HCT116 (cell line): ENCODE data around the gene PTPN13. TPM values are rescaled to one million over a fixed set of nuclear protein-coding genes. Genes with fewer than 3 reads are reported as not detected.

Experiments used
- ATAC-seq: fragments of 200-7000 bp; cut with Tn5 transposase; 2 replicates; pipeline ENCODE4 v1.9.1; 2020; ENCODE audit warnings: mild to moderate bottlenecking, moderate library complexity
- BruUV-seq: library from RNA; stranded (reverse); fragments of 400-500 nt; replicated peaks from 2 replicates; lab custom pipeline; 2021; lab: Mats Ljungman, UMichigan
- CTCF ChIA-PET: fragments of 300-600 bp; sonication (Branson Sonifier 250); formaldehyde crosslinking; loops from one replicate; lab custom pipeline; 2021; ENCODE audit warnings: antibody characterized with exemption; lab: Charles Lee
- POLR2A ChIA-PET: fragments of 300-600, 350-600 bp; sonication (Branson Sonifier 250); formaldehyde crosslinking; loops from one replicate; lab custom pipeline; 2021; ENCODE audit warnings: antibody characterized with exemption; lab: Charles Lee
- RAD21 ChIA-PET, 2 experiments: fragments of 300-600 bp; sonication (Branson Sonifier 250); formaldehyde crosslinking; loops; one replicate each; lab custom pipeline; 2023; ENCODE audit warnings: low total read pairs in 2 of 2; ENCODE audit not compliant: uncharacterized antibody in 2 of 2, unreplicated experiment in 2 of 2, low non-redundant PET in 1 of 2; lab: Charles Lee
- DNase-seq: peaks from one replicate; pipeline ENCODE4 v3.0.0-alpha.2; 2010; ENCODE audit warnings: low read depth, low spot score
- H2AFZ ChIP-seq: fragments of 200-600 bp; shearing (Covaris generic), sonication (generic); 2 replicates; pipeline ENCODE4 v1.6.1; 2017; ENCODE audit warnings: low read depth, mixed run types, mixed read lengths, antibody characterized with exemption, low read length; ENCODE audit not compliant: poor library complexity, severe bottlenecking
- H3K27ac ChIP-seq: 2 replicates; pipeline ENCODE4 v1.5.1; 2012; ENCODE audit warnings: low read depth, low read length
- H3K27me3 ChIP-seq: fragments of 200-600 bp; sonication (generic); 2 replicates; pipeline ENCODE4 v1.6.1; 2016; ENCODE audit warnings: mixed run types, low read length, mixed read lengths; ENCODE audit not compliant: insufficient read depth
- H3K36me3 ChIP-seq, 2 experiments: fragments of 200-500 bp in 1 of 2; fragments of 200-600 bp in 1 of 2; sonication (Bioruptor generic) in 1 of 2; sonication (generic) in 1 of 2; 2 replicates each; pipeline versions ENCODE4 v1.5.1 to v1.6.1; 2014 to 2016; ENCODE audit warnings: low read length in 2 of 2, inconsistent platforms in 1 of 2, mixed read lengths in 1 of 2, mixed run types in 1 of 2; ENCODE audit not compliant: insufficient read depth in 2 of 2, control insufficient read depth in 1 of 2
- H3K4me1 ChIP-seq, 2 experiments: fragments of 200-600 bp in 1 of 2; sonication (generic) in 1 of 2; 2 replicates each; pipeline versions ENCODE4 v1.5.1 to v1.6.1; 2012 to 2017; ENCODE audit warnings: low read length in 2 of 2, inconsistent platforms in 1 of 2, mild to moderate bottlenecking in 1 of 2, mixed read lengths in 1 of 2, mixed run types in 1 of 2, moderate library complexity in 1 of 2; ENCODE audit not compliant: insufficient read depth in 2 of 2, control insufficient read depth in 1 of 2
- H3K4me2 ChIP-seq: fragments of 200-600 bp; sonication (generic); 2 replicates; pipeline ENCODE4 v1.6.1; 2017; ENCODE audit warnings: mixed run types, low read length, mixed read lengths
- H3K4me3 ChIP-seq, 2 experiments: fragments of 200-600 bp in 1 of 2; sonication (generic) in 1 of 2; replicated peaks in 1 of 2; 2 replicates each; pipeline ENCODE4 v1.5.1; 2011 to 2016; ENCODE audit warnings: low read length in 2 of 2, control low read depth in 1 of 2, low read depth in 1 of 2, mild to moderate bottlenecking in 1 of 2, mixed read lengths in 1 of 2, mixed run types in 1 of 2
- H3K79me2 ChIP-seq: fragments of 200-600 bp; sonication (generic); 2 replicates; pipeline ENCODE4 v1.6.1; 2017; ENCODE audit warnings: mild to moderate bottlenecking, mixed run types, low read length, moderate library complexity, mixed read lengths; ENCODE audit not compliant: insufficient read depth
- H3K9ac ChIP-seq: fragments of 200-600 bp; sonication (generic); 2 replicates; pipeline ENCODE4 v1.6.1; 2016; ENCODE audit warnings: low read length, mixed read lengths
- H3K9me2 ChIP-seq: fragments of 200-600 bp; sonication (generic), shearing (Covaris generic); 2 replicates; pipeline ENCODE4 v1.6.1; 2017; ENCODE audit warnings: mixed run types, mild to moderate bottlenecking, moderate library complexity; ENCODE audit not compliant: insufficient read depth
- H3K9me3 ChIP-seq, 2 experiments: fragments of 200-500 bp in 1 of 2; fragments of 200-600 bp in 1 of 2; sonication (Bioruptor generic) in 1 of 2; sonication (generic) in 1 of 2; 2 replicates each; pipeline ENCODE4 v1.6.1; 2014 to 2017; ENCODE audit warnings: low read length in 2 of 2, mixed read lengths in 2 of 2, inconsistent platforms in 1 of 2, low read depth in 1 of 2, mild to moderate bottlenecking in 1 of 2, mixed run types in 1 of 2, moderate library complexity in 1 of 2; ENCODE audit not compliant: control insufficient read depth in 1 of 2, insufficient read depth in 1 of 2
- H4K20me1 ChIP-seq: fragments of 200-600 bp; sonication (generic), shearing (Covaris generic); 2 replicates; pipeline ENCODE4 v1.6.1; 2017; ENCODE audit warnings: mixed run types, mild to moderate bottlenecking, moderate library complexity; ENCODE audit not compliant: insufficient read depth
- CEBPB ChIP-seq: IDR thresholded peaks from 2 replicates; pipeline ENCODE4 v1.6.1; 2012; ENCODE audit warnings: low read depth
- ELF1 ChIP-seq: IDR thresholded peaks from 2 replicates; pipeline ENCODE4 v1.6.1; 2012; ENCODE audit warnings: low read depth, borderline replicate concordance
- EZH2phosphoT487 ChIP-seq: fragments of 200-600 bp; IDR thresholded peaks from 2 replicates; pipeline ENCODE4 v1.6.1; 2018; ENCODE audit warnings: antibody characterized with exemption, borderline replicate concordance
- FOSL1 ChIP-seq: IDR thresholded peaks from 2 replicates; pipeline ENCODE4 v1.6.1; 2012; ENCODE audit warnings: low read depth
- POLR2AphosphoS5 ChIP-seq: IDR thresholded peaks from 2 replicates; pipeline ENCODE4 v1.6.1; 2011; ENCODE audit warnings: mild to moderate bottlenecking, low read depth, low read length, moderate library complexity
- SP1 ChIP-seq: IDR thresholded peaks from 2 replicates; pipeline ENCODE4 v1.6.1; 2012; ENCODE audit warnings: low read depth
- intact Hi-C: fragments of 100-400 bp; cut with micrococcal nuclease; formaldehyde crosslinking; loops from 2 replicates; pipeline ENCODE4 v1.10.0; 2022
- total RNA-seq: library from RNA; stranded (reverse); gene quantifications from one replicate; pipeline ENCODE4 v1.2.1, GENCODE V29; 2021; ENCODE audit not compliant: unreplicated experiment

Gene PTPN13
- total RNA-seq, 1 experiment from 2014 or later: 14.6 TPM

DNA sequence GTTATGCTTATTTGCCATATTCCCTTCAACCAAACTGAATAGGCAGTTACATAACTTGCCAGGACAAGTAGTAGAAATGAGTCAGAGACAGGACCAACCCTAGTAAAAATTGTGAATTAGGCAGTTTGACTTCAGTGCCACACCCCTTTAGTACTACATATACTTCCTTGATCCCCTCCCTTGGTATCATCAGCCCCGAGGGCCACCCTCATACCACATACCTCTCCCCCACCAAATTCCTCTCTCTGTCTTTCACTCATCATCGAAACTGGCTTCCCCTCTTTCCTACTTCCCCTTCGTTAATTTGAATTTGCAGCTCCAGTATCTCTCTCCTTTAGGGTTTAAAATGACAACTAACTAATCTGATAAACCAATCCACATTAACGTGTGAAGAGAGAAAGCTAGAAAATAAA is 7.9 kb upstream of the PTPN13 start:
- intact Hi-C loops: no loop called here
- no peak for ATAC-seq
- peak overlapping the region; percentile 33 for H2AFZ ChIP-seq
- no peaks in the 10 kb centered on the region for H3K36me3 ChIP-seq
- peaks cover 0 to 6% of the 10 kb centered on the region in 2 experiments; a peak in 1 of 4 replicates for H3K4me1 ChIP-seq
- H3K79me2 ChIP-seq: no peaks in the 10 kb centered on the region
- H3K4me3 ChIP-seq: no peak overlapping the region
- no peak for TF ChIP-seq EZH2phosphoT487
- TF ChIP-seq, all 23 proteins: peak for 0
- Histone ChIP-seq H3K4me2 (no peak overlapping the region), H3K9ac (no peak overlapping the region), H3K27me3 (no peaks in the 10 kb centered on the region), H3K9me2 (no peaks in the 10 kb centered on the region), H3K9me3 (no peaks in the 10 kb centered on the region), H3K27ac (no peak overlapping the region), H4K20me1 (no peaks in the 10 kb centered on the region)
- RAD21 ChIA-PET: no interaction called here
- DNase-seq: no peak
- POLR2A ChIA-PET: interaction anchor here (1.1 kb wide), 1 partner anchor 8 kb away, joined by 3 read pairs; the partner anchor contains the start of gene PTPN13
- no TSS peak for BruUV-seq
- CTCF ChIA-PET: no interaction called here

DNA sequence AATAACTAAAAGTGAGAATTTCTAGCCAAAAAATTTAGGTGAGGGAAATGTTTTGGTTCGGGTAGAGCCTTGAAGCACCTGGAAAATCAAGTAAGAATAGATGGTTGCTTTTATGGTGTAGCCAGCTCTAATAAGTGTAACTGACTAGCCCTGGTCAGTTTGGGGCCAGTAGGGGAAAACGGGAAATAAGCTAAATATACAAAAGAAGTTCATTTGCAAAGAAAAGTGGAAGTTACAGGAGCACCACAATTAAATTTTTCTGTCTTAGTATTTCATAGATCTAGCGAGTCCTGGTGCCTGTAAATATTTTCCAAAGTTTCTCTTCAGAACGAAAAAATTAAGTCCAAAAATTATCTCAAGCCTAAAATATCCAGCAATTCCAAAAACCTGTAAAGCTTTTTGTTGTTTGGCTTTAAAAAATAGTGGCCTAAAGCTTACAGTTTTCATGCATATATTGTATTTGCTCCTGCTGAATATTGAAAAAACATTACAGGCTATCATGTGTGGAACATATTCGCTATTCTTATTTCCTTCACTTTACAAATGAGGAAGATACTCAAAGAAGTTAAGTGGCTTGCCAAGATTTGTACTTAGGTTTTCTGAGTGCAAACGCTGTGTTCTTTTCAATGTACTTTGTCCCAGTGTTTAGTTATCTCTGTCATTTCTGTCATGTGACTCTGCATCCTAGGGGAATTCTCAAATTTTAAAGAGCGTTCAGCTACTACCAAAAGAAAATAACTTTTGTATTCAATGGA is 7.3 kb upstream of the PTPN13 start:
- Histone ChIP-seq H3K9me3 (no peaks in the 10 kb centered on the region), H2AFZ (no peak overlapping the region), H3K9ac (no peak overlapping the region), H4K20me1 (no peaks in the 10 kb centered on the region), H3K9me2 (no peaks in the 10 kb centered on the region), H3K4me2 (no peak overlapping the region), H3K27ac (no peak overlapping the region), H3K4me1 (peaks cover 0 to 6% of the 10 kb centered on the region in 2 experiments; a peak in 1 of 4 replicates), H3K27me3 (no peaks in the 10 kb centered on the region), H3K36me3 (no peaks in the 10 kb centered on the region), H3K79me2 (no peaks in the 10 kb centered on the region), H3K4me3 (no peak overlapping the region)
- RAD21 ChIA-PET: no interaction called here
- CTCF ChIA-PET: no interaction called here
- ATAC-seq: no peak
- no TSS peak for BruUV-seq
- DNase-seq: no peak
- intact Hi-C loops: no loop called here
- POLR2A ChIA-PET: no interaction called here
- no peak for TF ChIP-seq FOSL1
- TF ChIP-seq POLR2AphosphoS5: no peak
- TF ChIP-seq CEBPB: no peak
- TF ChIP-seq SP1: no peak
- TF ChIP-seq ELF1: no peak
